ENCODE measurements around the gene IQSEC1.

IQSEC1 gene

GRCh38 chr3:13028010-13028821, 45.0 kb downstream of the IQSEC1 start:
- no peak for DNase-seq (ENCODE audit: low spot score)

- DNase-seq (ENCODE audit: low spot score) = no peak
Measured at GRCh38 chr3:13027154-13027553, 46.1 kb downstream of the IQSEC1 start.

GRCh38 chr3:13026534-13026933, 46.7 kb downstream of the IQSEC1 start:
- DNase-seq (ENCODE audit: low spot score) = no peak

- DNase-seq (ENCODE audit: low spot score) = no peak
Measured at GRCh38 chr3:13025778-13026518, 47.3 kb downstream of the IQSEC1 start.

- peak; percentile 80 for DNase-seq (ENCODE audit: low spot score)
Measured at GRCh38 chr3:13025090-13025489, 48.1 kb downstream of the IQSEC1 start.

GRCh38 chr3:13024765-13025065, 48.5 kb downstream of the IQSEC1 start:
- no peak for DNase-seq (ENCODE audit: low spot score)

- DNase-seq (ENCODE audit: low spot score) = no peak
Measured at GRCh38 chr3:13023971-13024764, 49.1 kb downstream of the IQSEC1 start.

GRCh38 chr3:13023235-13023970, 49.8 kb downstream of the IQSEC1 start:
- no peak for DNase-seq (ENCODE audit: low spot score)

- DNase-seq (ENCODE audit: low spot score) = no peak
Measured at GRCh38 chr3:13022348-13023234, 50.6 kb downstream of the IQSEC1 start.

GRCh38 chr3:13021141-13022114, 51.8 kb downstream of the IQSEC1 start:
- DNase-seq (ENCODE audit: low spot score) = no peak

GRCh38 chr3:13020159-13020750, 53.0 kb downstream of the IQSEC1 start:
- DNase-seq (ENCODE audit: low spot score) = no peak

GRCh38 chr3:13019243-13020095, 53.8 kb downstream of the IQSEC1 start:
- no peak for DNase-seq (ENCODE audit: low spot score)

- no peak for DNase-seq (ENCODE audit: low spot score)
Measured at GRCh38 chr3:13018561-13019242, 54.5 kb downstream of the IQSEC1 start.

GRCh38 chr3:13018043-13018451, 55.2 kb downstream of the IQSEC1 start:
- DNase-seq (ENCODE audit: low spot score) = no peak

GRCh38 chr3:13017361-13018042, 55.7 kb downstream of the IQSEC1 start:
- DNase-seq (ENCODE audit: low spot score) = no peak

- no peak for DNase-seq (ENCODE audit: low spot score)
Measured at GRCh38 chr3:13016721-13017255, 56.4 kb downstream of the IQSEC1 start.

Data from kidney capillary endothelial cell (primary cell).